Stimulated activated CD4-positive, alpha-beta T cell treated with anti-CD3 and anti-CD28 coated beads, Interleukin-15, amount 100 ng/mL, for 1 hour (primary cell): Measurements from ENCODE around the gene GRAMD1B.

Source experiments
- DNase-seq, 2 donors: peaks; one replicate each; pipeline ENCODE4 v3.0.0-alpha.2; 2020; ENCODE audit warnings: low read depth in 1 of 2, low spot score in 1 of 2

GRAMD1B gene

GRCh38 chr11:123409456-123410217 is 20.4 kb upstream of the GRAMD1B start:
- DNase-seq = no peak

DNA sequence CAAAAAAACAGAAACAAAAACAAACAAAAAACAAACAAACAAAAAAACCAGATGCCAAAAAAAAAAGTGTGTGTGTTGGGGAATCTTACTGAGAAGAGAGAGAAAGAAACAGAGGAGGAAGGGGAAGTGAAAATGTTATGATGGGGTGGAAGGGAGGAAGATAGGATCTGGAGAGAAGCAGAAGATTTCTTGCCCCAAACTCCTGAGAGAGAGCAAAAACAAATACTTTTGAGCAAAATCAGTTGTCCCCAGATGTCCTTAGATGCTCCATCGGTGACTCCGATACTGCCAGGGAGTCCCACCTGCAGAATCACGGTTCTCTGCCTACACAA is 19.9 kb upstream of the GRAMD1B start:
- DNase-seq = no peak

DNA sequence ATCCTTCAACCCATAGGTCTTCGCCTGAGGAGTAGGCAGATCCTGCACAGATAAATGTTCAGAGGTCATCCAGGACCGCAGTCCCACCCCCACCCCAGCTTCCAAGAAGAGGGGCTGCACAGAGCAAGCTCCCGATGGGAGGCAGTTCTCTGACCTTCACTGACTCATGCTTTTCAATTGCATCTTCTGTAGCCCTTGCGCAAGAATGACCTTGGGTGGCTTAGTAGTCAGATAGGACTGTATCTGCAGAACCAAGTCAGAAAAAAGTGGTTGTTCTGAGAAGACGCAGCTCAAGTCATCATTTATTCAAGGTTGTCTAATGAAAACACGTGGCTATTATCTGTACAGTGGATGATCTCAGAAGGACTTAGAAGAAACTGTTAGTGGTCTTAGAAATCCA is 16.4 kb upstream of the GRAMD1B start:
- no peak for DNase-seq

GRCh38 chr11:123416566-123416965 is 13.5 kb upstream of the GRAMD1B start:
- DNase-seq = no peak

DNA sequence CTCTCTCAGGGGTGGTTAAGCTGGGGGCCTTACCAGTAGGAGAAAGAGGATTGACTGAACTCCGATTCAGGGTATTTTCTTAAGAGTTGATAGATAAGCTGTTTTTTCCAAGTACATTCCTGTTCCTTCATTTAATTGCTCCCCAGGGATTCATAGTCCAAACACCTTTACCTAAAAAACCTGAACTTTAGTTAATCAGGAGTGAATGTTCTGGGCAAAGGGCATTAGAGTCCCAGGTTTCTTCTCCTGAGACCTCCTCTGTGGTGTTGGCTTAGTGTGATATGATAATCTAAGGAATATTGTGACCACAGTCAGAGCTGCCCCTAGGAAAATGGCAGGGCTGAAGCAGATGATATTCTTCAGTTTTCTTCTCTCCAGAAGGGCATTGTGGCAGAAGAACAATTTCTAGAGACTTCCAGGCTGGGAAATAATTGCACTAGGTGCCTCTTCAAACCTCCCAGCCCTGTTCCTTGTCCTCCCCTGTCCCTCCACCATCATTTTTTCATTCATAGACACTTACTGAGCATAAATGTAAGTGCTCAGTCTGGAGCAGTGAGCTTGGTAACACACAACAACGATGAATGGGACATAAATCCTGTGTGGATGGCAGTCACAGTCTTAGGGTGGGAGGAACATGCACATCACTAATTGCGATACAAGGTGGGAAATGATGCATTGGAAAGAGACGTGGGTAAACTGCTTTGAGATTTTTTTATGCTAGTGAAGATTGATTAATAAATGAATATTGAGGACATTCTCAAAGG is 11.5 kb upstream of the GRAMD1B start:
- DNase-seq = no peak

GRCh38 chr11:123419731-123420452 is 10.2 kb upstream of the GRAMD1B start:
- DNase-seq = no peak

- no peak for DNase-seq
Observed at GRCh38 chr11:123421589-123421988, 8.5 kb upstream of the GRAMD1B start.

DNA sequence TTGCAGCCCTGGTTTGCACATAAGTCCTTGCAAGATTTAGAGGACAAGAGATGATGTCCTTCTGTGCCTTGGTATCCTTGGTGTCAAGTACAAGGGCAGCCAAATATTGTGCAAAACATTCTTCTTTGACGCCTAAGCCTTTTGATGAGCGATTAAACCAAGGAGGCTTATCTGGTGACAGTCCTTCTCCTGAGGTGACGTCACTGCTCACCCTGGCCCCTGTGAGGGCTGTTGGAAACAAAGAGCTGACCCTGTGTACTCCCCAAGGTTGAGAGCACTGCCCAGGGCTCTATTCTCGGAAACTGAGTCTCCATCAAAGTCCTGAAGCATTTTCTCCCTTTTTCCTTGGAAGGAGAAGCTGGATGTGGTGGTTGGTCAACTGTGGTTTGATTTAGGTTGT is 4.7 kb upstream of the GRAMD1B start:
- DNase-seq = no peak

DNA sequence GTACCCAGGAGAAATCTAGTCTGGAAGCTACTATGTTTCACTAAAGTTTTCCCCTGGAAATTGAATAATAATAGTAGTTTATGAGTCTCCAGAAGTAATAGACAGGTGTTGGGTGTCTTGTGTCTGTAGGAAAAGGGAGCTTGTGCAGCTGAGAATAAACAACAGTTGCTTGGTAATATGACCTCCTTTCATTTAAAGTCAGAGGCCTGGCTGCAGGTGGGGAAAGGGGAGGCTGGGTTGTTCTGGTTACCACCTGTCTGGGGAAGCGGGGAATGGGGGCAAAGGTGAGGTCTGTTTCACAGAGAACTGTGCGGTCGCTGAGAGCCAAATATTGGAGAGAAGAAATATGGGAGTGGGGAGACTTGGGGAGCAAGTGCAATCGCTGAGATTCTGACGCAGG is 3.3 kb upstream of the GRAMD1B start:
- no peak for DNase-seq

GRCh38 chr11:123427405-123427804 is 2.7 kb upstream of the GRAMD1B start:
- no peak for DNase-seq

- DNase-seq = no peak
Observed at GRCh38 chr11:123428116-123428715, 1.9 kb upstream of the GRAMD1B start.

DNA sequence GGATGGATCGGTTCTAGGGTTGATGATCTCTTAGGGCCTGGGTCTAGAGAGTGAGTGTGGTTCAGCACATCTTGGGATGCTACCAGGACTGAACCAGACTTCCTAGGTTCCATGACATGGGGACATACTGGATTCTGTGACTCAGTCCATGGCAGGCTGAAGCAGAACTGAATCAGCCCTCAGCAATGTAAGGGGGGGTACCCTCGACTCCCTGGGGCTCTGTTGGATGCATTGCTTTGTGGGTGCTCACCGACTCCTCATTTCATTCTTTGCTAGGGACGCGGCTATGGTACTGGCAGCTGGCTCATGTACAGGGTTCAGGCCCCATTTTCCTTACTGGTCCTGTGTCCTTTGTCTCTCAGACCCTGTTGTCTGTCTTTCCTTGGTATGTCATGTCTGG is 733 bp upstream of the GRAMD1B start:
- DNase-seq = no peak

- peak in 1 of 2 donors; percentile 16 for DNase-seq
Observed at GRCh38 chr11:123430721-123431497, 840 bp downstream of the GRAMD1B start.

DNA sequence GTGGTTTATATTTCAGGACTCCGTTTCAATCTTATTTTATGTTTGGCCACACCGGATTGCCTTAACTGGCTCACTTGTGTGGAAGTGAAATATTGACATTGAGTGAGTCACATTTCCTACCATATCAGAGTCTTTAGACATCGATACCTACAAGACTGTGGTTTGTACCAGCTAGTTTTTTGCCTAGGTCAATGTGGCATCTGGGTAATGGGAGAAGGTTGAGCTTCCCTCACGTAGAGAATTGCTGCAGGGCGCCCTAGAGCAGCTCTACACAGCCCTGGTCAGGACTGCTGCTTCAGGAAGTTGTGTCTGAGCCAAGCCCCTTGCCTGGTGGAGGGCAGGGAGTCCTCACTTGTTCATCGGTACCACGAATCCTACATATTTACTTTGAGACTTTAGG is 1.6 kb downstream of the GRAMD1B start:
- no peak for DNase-seq

DNA sequence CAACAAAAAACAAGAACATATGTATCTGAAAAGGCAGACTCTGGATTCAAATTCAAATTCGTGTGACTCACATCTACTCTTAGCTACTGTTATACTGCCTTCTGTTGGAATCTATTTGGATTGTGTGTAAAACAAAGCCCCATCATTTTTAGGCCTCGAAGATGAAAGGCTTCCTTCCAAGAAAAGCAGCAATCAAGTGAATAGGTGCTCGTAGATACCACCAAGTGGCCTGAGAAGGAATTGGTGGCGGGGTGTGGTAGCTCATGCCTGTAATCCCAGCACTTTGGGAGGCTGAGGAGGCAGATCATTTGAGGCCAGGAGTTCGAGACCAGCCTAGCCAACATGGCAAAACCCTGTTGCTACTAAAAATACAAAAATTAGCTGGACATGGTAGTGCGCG is 4.2 kb downstream of the GRAMD1B start:
- DNase-seq = no peak

DNA sequence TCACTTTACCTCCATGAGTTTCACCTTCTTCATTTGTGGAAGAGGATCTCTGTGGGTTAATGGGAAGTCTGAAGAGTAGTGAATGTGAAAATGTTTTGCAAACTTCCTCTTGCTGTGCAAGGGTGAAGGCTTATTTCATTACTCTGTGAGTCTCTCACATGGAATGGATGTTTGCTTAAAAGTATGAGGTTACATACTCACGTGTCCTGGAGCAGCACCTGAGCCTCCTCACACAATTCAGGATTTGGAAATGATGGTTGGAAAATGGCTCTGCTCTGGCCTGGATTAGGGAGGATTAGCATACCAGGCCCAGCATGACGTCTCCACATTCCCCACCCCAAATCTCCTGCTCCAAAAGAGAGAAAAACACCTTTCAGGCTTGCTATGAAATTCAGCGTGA is 4.8 kb downstream of the GRAMD1B start:
- DNase-seq = no peak

DNA sequence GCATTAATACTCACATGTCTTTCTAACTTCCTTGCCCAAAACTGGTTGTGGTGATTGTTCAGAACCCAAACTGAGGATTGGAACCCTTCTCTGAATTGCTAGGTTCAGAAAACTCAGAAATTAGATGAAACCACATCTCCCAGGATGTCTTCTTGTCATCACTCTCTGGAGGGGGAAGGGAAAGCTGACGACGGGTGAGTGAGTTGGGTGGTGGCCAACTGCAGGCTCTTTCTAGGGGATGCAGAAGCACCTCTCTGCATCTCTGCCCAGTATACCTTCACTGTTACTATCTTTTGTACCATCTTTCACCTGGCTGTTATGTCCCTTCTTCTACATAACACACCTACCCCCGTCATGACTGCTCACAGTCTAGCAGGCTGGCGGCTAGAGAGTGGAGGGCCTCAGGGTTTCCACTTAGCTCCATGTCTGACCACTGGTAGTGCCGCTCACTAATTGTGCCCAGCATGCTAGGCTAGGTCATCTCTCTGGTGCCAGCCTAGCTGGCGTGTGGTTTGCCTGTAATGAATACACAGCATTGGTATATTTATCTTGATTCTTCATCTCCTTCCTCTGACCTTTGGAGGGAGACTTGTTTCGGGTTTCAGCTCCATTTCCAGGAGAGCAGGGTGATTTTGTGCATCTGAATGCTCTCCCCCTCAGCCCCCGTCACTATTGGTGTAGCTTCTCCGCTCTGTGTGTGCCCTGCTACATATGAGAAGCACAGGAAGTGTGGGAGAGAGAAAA is 7.3 kb downstream of the GRAMD1B start:
- no peak for DNase-seq

- DNase-seq = no peak
Observed at GRCh38 chr11:123438131-123438627, 8.1 kb downstream of the GRAMD1B start.

- DNase-seq = no peak
Observed at GRCh38 chr11:123439616-123440015, 9.5 kb downstream of the GRAMD1B start.

- DNase-seq = no peak
Observed at GRCh38 chr11:123441161-123441560, 11.1 kb downstream of the GRAMD1B start.
